NCI-H748 treated with DMSO at 0.1 percent for 48 hours (cell line): ENCODE data around the gene RNU1-2.
A peak's percentile ranks its signal among the peaks of the same experiment; 100 is the strongest.
"Not testable (repeated sequence)": the region's sequence is repeated elsewhere in the genome, so short reads cannot be mapped to it uniquely, and the experiment has no call there.

Experiments used
- DNase-seq: peaks from one replicate; lab custom pipeline; 2025; lab: John Stamatoyannopoulos, UW

RNU1-2 gene

DNA sequence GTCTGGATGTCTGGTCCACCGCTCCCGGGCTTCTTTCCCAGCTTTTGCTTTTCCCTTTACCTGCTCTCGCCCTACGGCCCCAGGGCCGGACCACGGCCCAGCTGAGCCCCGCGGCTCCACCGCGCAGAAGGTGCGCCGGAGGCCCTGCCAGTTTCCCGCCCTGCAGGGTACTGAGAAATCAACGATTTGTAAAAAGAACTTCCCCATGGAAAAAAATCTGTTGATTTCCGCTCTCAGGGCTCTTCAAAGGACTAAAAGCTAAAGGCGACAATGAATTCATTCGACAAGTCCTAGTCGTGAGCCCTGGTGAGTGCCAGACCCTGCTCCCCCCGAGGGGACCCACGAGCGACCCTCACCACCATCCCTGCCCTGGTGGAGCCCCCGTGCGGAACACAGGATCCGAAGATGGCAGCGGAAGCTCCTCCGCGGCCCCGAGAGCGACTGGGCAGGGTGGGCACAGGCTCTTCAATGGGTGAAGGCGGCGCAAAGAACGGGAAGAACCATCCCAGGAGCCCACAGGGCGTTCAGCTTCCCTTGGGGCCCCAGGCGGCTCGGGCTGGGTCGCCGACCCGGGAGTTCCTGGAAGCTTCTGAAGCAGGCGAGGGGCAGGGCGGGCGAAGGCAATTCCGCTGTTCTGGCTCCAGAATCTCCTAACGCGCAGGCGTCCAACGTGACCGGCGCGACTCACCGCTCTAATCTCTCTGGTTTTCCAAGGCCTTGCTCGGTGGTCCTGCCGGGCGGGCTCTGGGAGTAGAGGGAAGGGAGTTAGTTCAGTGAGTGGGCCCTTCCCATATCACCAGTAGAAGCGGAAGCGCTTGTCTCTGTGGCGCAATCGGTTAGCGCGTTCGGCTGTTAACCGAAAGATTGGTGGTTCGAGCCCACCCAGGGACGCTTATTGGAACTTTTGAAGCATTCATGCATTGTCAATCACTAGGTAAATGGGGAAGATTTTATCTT, 6.6 kb upstream of the RNU1-2 start:
- DNase-seq = no peak

DNA sequence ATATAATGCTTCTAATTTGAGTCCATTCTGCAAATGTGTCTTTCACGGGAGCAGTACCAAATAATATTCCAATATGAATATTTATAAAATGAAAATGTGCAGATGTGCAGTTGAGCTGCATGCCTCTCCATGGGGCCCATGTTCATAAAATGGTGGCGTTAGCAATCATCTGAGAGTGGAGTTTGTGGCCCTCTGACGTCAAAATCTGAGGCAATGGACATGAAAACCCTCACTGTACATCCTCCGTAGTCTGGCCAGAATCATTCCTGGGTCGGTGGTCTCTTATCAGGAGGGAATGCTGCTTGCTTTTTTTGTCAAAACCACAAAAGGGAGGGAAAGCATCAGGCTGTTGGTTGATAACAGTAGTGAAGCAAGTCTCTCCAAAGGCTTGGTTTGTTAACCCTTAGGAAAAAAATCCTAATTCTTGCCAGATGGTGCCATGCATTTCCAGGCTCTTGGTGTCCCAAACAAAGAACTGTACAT, 5.2 kb upstream of the RNU1-2 start:
- not testable (repeated sequence) for DNase-seq

DNA sequence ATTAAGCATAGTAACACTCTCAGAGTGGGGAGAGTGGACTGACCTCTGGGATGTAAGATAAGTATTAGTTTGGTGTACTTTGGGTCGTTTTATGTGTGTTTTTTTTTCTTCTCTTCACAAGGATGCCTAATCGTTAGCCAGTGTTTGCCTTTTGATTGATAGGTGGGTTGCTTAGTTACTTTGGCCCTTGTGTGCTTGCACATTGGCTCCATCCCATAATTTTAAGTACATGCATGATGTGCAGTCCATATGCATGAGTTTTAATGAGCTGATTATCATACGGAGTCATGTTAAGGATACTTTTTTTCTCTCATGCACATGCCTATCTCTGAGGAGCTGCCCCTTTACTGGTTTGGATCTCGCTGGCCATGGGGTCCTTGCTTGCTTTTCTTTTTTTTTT, 4.7 kb upstream of the RNU1-2 start:
- DNase-seq = not testable (repeated sequence)

DNA sequence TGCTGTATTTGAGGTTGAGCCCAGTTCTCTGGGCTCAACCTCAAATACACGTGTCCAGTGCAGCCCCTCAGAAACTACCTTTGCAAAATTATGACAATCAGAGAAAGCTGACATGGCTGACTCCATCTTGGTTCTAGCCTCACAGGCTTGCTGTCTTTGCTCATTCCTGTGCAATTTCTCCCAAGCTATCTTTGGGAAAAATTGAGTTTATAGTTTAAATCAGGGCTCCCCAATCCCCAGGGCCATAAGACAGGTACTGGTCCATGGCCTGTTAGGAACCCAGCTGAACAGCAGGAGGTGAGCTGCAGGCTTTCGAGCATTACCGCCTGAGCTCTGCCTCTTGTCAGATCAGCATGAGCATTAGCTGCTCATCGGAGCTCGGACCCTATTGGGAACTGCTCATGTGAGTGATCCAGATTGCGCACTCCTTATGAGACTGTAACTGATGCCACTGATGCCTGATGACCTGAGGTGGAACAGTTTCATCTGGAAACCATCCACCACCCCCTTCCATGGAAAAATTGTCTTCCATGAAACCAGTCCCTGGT, 2.7 kb upstream of the RNU1-2 start:
- not testable (repeated sequence) for DNase-seq

DNA sequence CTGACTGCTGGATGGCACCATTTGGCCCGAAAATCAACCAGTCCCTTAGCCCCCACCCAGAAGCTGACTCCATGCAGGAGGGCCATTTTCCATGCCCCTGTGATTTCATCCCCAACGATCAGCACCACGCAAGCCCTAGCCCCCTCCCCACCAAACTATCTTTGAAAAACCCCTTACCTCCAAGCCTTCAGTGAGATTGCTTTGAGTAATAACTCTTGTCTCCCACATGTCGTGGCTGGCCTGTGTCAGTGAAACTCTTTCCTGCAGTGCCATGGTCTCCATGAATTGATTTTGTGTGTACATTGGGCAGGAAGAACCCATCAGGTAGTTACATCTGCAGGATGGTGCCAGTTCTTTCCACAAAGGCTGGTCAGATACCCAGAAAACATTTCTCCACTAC, 2.0 kb upstream of the RNU1-2 start:
- DNase-seq = not testable (repeated sequence)

DNA sequence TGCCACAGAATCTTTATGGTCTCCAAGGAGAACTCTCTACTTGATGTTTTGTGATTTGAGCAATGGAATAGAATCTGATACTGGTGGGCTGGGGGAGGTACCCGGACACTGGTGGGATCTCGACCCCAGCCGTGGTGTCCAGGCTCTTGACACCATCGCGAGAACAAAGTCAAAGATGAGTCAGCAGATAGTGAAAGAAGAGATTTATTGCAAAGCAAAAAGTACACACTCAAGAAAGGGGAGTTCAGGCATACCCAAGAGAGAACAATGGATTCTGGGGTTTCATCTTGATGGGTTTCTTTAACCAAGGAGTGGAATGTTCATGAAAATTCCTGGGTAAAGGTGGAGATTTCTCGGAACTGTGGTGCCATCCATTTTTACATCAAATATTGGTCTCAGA, 1.4 kb upstream of the RNU1-2 start:
- not testable (repeated sequence) for DNase-seq

DNA sequence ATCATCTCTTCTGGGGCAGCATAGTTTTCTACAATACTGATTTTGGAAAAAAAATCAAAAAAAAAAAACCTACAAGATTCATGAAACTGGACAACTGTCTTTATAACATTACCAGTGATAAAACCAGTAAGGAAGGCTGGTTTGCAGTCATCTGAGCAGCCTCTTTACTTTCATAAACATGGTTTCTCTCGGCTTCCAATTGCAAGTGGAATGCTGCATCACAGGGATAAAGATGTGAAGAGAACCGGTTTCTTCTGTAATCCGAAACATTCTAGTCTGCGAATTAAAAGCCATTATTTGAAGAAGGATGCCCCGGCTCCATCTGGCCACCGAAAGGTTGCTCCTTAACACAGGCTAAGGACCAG, 565 bp upstream of the RNU1-2 start:
- not testable (repeated sequence) for DNase-seq

DNA sequence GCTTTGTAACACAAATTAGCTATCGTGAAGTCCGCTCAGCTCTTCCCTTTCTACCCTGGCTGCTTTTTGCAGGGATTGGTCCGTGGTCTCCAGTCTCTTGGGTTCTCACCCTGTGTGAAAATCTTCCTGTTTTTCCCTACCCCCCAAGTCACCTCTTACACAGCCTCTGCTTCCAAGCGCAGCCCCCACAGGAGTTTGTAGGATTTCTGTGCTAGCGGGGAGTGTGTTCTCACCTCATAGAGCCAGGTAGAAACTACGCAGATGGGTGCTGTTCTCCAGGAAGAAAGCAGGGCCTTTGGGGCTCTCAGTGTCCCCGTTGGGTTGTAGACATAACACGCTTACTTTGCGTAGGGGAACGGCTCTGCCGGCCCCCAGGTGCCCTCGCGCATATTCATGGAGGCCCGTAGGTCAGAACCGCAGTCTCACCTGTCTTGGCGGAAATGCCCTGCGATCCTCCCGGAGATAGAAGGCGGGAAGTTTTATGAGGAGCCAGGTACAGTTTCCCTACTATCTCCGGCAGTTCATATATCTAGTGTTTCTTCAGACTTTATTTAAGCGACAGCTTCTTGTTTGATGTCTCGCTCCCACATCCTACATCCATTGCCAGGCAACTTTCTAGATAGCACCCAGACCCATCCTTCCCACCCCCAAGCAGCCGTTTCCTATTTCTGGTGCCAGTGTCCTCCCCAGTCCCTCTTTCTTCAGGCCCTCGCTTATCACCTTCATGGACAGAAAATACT, 706 bp downstream of the RNU1-2 start:
- DNase-seq = peak; percentile 46

DNA sequence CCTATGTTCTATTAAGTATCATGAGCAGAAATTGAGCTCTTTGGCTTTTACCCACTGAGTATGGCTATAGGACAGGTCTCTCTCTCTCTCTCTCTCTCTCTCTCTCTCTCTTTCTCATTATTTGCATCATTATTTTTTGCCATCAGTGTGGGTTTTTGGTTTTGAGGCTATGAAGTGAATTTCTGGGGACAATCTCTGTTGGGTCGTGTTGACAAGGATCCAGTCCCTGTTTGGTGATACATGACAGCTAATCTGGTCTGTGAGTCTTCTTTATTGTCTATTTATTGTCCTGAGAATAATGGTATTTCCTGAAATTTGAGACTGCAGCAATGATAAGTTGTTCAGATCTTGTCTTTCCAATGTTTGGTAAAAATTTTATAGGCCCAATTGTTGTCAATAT, 1.9 kb downstream of the RNU1-2 start:
- DNase-seq = not testable (repeated sequence)

DNA sequence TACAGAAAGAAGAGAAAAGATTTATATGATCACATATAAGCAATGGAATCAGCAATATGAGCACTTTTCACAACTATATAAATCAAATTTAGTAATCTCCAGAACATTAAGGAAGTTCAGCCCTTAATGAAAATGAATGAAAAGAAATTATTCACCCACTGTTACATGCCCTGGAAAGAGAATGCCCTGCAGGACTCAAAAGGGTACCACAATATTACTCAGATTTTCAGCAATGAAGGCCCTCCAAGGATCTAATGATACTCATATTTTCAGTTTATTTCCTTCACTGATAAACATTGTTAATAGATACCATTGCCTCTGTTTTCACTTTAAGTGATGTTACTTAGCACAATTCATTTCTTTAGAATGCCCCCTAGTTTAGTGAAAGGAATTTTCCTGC, 2.5 kb downstream of the RNU1-2 start:
- not testable (repeated sequence) for DNase-seq

DNA sequence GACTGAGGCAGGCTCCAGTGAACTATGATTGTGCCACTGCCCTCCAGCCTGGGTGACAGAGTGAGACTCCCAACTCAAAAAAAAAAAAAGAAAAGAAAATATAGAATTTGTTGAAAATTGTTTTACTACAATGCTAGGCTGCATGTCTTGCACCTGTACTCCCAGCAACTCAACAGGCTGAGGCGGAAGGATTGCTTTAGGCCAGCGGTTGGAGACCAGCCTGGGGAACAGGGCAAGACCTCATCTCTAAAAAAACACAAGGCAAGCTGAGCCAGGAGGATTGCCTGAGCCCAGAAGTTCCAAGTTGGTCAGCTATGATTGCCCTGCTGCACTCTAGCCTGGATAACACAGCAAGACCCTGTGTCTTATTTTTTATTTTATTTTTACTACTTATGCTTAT, 3.2 kb downstream of the RNU1-2 start:
- DNase-seq = not testable (repeated sequence)

DNA sequence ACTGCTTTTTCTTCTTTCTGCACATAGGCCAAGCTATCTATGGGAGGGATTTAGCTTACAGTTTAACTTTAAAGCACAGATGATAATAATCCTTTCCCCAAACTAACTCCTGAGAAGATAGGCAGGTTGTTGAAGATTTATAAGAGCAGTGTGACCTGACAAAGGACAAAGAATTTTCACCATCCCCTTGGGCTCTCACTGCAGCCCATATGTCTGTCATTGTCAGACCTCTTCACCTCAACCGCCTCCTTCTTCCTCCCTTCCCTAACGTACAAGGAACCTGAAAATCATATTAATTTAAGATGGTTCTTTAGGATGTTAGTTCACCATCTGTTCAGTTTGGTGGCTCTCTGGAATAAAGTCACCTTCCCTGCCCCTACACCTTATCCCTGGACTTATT, 5.0 kb downstream of the RNU1-2 start:
- no peak for DNase-seq

DNA sequence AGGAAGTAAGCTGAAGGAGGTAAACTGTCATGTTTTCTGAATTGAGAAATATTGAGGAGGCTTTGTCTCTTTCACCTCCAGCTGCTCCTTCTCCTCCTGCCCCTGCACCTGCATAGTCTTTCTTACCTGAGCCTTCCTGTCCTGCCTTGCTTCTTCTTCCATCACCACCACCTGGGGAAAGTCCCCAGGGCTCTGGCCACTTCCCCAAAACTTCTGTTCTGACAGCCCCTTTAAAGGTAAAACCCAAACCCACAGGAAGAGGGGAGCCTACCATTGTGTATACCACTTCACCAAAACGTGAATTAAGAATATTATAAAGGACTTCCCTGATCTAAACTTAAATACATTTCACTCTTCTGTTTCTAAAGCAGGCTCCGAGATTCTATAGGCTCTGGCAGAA, 5.6 kb downstream of the RNU1-2 start:
- DNase-seq = not testable (repeated sequence)

DNA sequence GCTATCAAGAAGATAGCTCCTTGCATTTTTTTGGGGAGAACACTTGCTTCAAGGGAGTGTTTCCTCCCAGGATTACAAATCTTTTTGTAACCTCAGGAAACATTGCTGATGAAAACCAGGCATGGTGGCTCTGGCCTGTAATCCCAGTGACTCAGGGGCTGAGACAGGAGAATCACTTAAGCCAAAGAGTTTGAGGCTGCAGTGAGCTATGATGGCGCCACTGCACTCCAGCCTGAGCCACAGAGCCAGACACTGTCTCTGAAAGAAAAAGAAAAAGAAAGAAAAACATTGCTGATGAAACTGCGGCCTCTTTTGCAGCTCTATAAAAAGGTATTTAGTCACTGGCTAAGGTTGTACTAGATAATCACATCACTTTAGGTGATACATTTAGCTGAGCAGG, 7.3 kb downstream of the RNU1-2 start:
- DNase-seq = no peak

DNA sequence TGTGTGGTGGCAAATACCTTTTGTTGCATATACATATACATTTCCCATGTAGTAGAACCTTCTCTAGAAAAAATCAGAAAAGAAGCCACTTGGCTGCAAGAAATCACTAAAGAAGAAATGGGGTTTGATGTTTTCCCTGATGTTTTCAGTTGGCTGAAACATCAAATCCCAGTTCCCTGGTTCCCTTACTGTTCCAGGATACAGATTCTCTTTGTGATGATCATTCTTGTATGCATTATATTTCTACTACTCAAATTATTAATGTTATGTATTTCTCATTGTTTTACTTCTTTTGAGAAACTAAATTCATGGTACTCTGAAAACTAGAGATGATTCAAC, 7.6 kb downstream of the RNU1-2 start:
- no peak for DNase-seq

DNA sequence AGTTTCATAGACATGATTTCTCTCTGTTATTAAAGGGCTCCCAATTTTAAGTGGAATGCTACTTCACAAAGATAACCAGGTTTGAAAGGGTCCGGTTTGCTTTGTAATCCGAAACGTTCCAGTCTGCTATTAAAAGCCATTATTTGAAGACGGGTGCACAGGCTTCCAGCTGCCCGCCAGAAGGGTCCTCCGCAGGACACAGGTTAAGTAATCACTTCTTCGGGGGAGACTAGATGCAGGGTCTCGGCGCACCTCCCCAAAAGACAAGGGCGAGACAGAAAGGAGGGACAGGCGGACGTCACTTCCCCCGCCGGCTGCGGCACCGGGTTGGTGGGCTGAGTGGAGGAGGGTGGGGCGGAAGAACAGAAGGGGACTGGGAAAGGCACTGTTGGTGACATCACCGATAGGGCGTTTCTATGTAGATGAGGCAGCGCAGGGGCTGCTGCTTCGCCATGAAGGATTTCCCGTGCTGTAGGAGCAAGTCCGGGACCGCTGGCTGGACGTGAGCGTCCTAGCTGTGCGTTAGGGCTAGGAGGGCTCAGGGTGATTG, 8.9 kb downstream of the RNU1-2 start:
- DNase-seq = peak; percentile 97

DNA sequence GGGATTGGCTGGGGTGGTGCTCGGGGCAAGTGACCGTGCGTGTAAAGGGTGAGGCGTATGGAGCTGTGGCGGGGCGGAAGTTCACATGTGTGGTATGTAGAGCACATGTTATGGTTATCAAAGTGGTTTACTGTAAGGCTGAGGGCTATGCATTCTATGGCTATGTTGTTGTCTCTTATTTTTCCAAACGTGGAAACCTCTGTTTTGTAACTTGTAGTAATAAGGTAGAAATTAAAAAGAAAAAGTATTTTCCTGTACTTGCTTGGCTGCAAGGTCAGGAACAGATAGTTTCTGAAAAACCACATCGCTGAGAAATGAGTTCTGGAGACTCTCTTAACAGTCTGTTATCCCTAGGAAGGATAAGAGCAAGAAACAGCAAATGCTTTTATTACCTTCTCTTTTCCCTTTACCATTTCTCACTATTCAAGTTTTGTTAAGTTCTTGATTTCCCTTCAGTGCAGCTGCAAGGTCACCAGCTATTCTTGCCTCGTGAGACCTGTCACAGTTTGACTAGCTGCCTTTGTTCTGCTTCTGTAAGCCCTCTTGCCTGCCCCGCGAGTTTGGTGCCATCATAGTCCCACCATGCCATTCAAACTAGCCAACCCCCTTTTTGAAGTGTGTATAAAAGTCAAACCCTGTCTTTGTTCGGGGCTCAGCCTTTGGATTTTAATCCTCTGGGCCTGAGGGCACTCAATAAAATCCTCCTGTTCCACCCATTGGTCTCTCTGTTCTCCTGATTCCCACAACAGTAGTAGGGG, 9.5 kb downstream of the RNU1-2 start:
- DNase-seq = peak; percentile 92

DNA sequence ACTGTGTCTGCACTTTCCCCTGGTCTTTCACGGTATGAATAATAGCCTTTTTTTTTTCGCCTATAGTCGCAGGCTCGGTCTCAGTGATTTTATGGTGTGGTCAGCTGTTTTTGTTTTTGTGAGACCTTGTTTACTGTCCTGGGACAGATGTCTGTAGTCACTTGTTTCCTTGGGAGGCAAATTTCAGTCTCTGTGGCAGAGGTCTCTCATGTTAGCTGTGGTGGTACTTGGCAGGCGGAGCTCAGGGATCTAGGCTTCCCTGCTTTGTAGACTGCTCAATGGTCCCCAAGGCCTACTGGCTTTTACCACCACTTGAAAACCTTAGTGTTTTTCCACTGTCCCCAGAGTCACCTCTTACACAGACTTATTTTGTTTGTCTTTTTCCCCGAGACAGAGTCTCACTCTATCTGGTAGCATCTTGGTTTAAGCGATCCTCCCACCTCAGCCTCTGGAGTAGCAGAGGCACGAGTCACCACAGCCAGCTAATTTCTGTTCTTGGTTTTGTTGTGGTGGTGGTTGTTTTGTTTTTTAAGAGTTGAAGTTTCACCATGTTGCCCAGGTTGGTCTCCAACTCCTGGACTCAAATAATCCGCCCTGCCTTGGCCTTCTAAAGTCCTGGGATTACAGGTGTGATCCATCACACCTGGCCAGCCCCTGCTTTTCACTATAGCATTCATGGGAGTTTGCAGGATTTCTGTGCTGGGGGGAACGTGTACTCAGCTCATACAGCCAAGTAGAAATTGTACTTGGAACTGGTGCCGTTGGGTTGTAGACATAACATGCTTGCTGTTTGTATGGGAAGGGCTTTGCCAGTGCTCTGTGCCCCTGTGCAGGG, 10.3 kb downstream of the RNU1-2 start:
- no peak for DNase-seq

DNA sequence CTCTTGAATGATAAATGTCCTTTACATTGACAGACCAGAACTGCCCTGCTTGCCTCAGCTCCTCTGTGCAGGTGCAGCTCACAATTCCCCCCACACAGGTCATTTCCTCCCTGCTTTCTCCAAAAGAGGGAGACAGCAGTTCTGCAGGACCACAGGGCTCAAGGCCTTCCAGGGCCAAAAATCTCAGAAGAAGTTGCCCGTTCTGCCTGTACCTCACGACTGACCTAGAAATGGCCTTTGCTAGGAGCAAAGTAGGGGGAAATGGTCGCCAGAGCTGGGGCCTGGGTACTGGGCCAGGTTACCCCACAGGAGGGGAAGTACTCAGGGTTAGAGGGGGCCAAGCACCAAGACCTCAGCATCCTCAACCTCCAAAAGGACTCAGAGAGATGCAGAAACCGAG, 11.1 kb downstream of the RNU1-2 start:
- no peak for DNase-seq

DNA sequence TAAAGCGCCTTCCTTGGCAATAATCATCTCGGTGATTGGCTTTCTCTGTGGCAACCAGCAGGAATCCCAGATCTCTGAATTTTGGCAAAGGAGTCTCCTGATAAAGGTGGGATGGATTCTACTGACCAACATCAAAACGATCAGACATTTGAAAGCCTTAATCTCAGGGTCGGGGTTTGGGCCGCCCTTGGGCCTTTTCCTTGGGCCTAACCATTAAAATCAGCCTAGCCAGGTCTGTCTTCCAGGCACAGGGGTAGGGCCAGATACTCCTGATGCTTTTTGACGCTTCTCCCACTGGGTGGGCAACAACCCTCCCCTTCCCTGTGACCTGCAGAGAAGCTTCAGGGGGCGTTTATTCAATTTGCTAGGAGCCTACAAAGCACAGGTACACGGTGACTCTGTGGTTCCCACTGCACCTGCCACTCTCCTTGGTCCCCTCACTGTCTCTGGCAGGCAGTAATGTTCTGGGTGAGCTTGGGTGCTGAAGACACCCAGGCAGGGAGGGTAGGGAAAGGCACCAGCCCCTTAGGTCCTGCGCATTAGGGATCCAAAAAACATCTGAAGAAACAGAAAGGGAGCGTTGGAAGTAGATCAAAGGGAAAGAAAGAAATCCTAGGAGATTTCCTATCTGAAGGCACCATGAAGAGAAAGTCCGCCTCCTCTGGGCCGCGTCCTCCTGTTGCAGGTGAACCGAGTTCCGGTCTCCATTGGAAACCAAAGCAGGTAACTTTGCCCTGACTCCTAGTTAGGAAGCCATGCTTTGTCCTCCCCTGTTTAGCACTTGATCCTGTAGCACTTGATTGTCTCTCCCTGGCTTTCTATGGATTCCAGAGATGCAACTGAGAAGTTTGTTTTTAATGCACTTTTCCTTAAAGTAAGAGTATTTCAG, 12.3 kb downstream of the RNU1-2 start:
- DNase-seq = no peak
